ENCODE data around the gene BUD23. TPM values are rescaled to one million over a fixed set of nuclear protein-coding genes. Genes with fewer than 3 reads are reported as not detected.
A peak's percentile ranks its signal among the peaks of the same experiment; 100 is the strongest.
"Not testable (repeated sequence)": the region's sequence is repeated elsewhere in the genome, so short reads cannot be mapped to it uniquely, and the experiment has no call there.

Gene BUD23
- total and polyA plus RNA-seq, 2 donors (not counting 3 experiments of a cell fraction or from before 2014, with no cell fraction given), result 62.1 to 64.6 TPM

DNA sequence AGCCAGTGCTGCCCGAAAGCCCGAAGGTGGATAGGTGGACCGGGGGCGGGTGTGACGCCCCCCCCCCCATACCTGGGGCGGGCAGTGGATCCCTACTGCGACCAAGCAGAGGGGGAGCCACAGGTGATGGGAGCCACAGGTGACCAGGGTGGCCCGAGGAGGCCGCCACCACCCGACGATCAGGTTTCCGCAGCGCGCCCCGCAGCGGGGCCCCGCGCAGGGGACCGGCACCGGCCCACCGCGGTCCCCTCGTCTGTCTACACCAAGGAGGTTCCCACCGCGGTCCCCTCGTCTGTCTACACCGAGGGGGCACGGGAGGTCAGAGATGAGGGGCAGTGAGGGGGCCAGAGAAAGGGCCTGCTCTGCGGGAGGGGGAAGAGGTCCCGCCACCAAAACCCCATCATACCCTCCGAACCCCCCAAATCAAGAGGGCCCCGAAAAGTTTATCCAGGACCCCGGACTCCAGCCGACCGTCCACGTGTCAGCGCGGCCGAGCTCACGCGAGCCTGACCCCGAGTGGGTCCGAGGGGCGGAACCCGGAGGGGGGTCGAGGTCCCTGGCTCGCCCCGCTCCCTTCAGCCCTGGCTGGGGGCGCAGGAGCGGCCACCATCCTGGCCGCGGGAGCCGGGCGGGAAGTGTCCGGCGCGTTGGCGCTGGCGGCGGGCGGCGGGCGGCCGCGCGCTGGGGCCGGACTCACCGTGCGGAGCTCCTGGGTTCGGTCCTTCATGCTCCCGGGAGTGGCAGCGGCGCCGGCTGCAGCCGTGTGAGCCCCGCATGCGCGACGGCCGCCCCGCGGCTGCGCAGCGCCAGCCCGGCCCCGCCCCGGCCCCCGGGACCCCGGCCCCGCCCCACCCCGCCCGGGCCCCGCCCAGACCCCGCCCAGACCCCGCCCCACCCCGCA is 35.8 kb downstream of the BUD23 start, which contains the start of gene STX1A:
TSS of gene STX1A (minus strand) at position 765 of the 901 bp plus-strand sequence. CDS start at position 727, 38 bp downstream.
- DNase-seq (ENCODE audit: low read depth, low spot score), result peak; percentile 55
- ChIA-PET POLR2A (interaction anchor here (0.7 kb wide), 1 partner anchor 15 kb away, joined by 3 read pairs; no protein-coding TSS in a partner anchor), CTCF (interaction anchor here (1.0 to 8.6 kb wide), 4 partner anchors 13 to 108 kb away, joined by 3 to 270 read pairs (median 4); no protein-coding TSS in a partner anchor)
- Histone ChIP-seq H3K27ac (ENCODE audit: insufficient read depth, low read depth, low read length) (peak within 1 kb of the TSS; percentile 98), H4K20me1 (replicated peaks; ENCODE audit: control insufficient read depth, extremely low read depth, insufficient read depth, low read length) (no peaks in the 10 kb centered on the region), H3K4me2 (ENCODE audit: insufficient read depth, low read length) (peak within 1 kb of the TSS; percentile 48), H2AFZ (ENCODE audit: low read depth, low read length) (no peak within 1 kb of the TSS), H3K79me2 (ENCODE audit: control insufficient read depth, insufficient read depth, low read length) (peaks cover 32% of the 10 kb centered on the region), H3K27me3 (ENCODE audit: control insufficient read depth in 2 of 2, insufficient read depth in 2 of 2, low read length in 2 of 2) (no peaks in the 10 kb centered on the region), H3K9ac (replicated peaks; ENCODE audit: extremely low read depth, insufficient read depth, low read length) (peak within 1 kb of the TSS; percentile 77), H3K4me3 (replicated peaks in 1 of 3; ENCODE audit: insufficient read depth in 1 of 3, low read depth in 1 of 3, low read length in 3 of 3) (peak within 1 kb of the TSS; percentile 42 to 66 (median 57)), H3K9me3 (replicated peaks; ENCODE audit: control insufficient read depth, insufficient read depth, low read length) (no peaks in the 10 kb centered on the region), H3K9me1 (replicated peaks; ENCODE audit: control insufficient read depth, extremely low read depth, insufficient read depth, low read length) (no peaks in the 10 kb centered on the region), H3K36me3 (ENCODE audit: control insufficient read depth in 2 of 2, extremely low read depth in 1 of 2, insufficient read depth in 2 of 2, low read length in 2 of 2) (no peaks in the 10 kb centered on the region), H3K4me1 (ENCODE audit: control insufficient read depth, extremely low read depth, insufficient read depth, low read length) (peaks cover 35% of the 10 kb centered on the region)
- dilution Hi-C loops (cut with MboI; ENCODE audit: extremely low pct_ligation_motif_present, low sequenced_read_pairs), result no loop called here
- FAIRE-seq, result peak; percentile 42
- no peak for TF ChIP-seq MYC (IDR thresholded peaks at IDR 0.05; ENCODE audit: low read depth, low read length)
- TF ChIP-seq POLR2A (IDR thresholded peaks at IDR 0.05; ENCODE audit: low read depth, low read length), result peak; percentile 77
- peak; percentile 76 for TF ChIP-seq POLR2AphosphoS5 (IDR thresholded peaks at IDR 0.05; ENCODE audit: insufficient read depth, low read depth, low read length)
- intact Hi-C loops (cut with micrococcal nuclease), result loop anchor here (1.0 kb wide), 3 partner anchors 12 to 132 kb away; partner anchors contain the start of genes BUD23 and DNAJC30
- TSS peak; percentile 61 for BruUV-seq (replicated peaks)

DNA sequence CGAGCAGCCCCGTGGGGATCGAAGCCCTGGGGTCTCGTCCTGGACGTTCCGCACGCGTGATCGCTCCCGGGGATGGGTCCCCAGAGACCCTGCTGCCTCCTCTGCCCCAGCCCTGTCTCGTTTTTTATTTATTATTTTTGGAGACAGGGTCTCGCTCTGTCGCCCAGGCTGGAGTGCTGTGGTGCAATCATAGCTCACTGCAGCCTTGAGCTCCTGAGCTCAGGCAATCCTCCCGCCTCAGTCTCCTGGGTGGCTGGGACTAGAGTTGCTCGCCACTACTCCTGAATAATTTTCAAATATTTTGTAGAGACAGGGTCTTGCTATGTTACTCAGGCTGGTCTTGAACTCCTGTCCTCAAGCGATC is 36.4 kb downstream of the BUD23 start:
- no peaks in the 10 kb centered on the region for H4K20me1 ChIP-seq (replicated peaks; ENCODE audit: control insufficient read depth, extremely low read depth, insufficient read depth, low read length)
- H2AFZ ChIP-seq (ENCODE audit: low read depth, low read length), result no peak overlapping the region
- no peak overlapping the region for H3K4me3 ChIP-seq (replicated peaks in 1 of 3; ENCODE audit: insufficient read depth in 1 of 3, low read depth in 1 of 3, low read length in 3 of 3)
- dilution Hi-C loops (cut with MboI; ENCODE audit: extremely low pct_ligation_motif_present, low sequenced_read_pairs) (no loop called here), intact Hi-C loops (cut with micrococcal nuclease) (no loop called here)
- peaks cover 25% of the 10 kb centered on the region for H3K79me2 ChIP-seq (ENCODE audit: control insufficient read depth, insufficient read depth, low read length)
- ChIA-PET POLR2A (interaction anchor here (0.7 kb wide), 1 partner anchor 16 kb away, joined by 3 read pairs; no protein-coding TSS in a partner anchor), CTCF (interaction anchor here (1.0 to 8.6 kb wide), 4 partner anchors 13 to 109 kb away, joined by 3 to 270 read pairs (median 4); no protein-coding TSS in a partner anchor)
- H3K27me3 ChIP-seq (ENCODE audit: control insufficient read depth in 2 of 2, insufficient read depth in 2 of 2, low read length in 2 of 2), result no peaks in the 10 kb centered on the region
- FAIRE-seq (no peak), DNase-seq (ENCODE audit: low read depth, low spot score) (no peak)
- no peaks in the 10 kb centered on the region for H3K9me3 ChIP-seq (replicated peaks; ENCODE audit: control insufficient read depth, insufficient read depth, low read length)
- H3K27ac ChIP-seq (ENCODE audit: insufficient read depth, low read depth, low read length), result no peak overlapping the region
- peaks cover 35% of the 10 kb centered on the region for H3K4me1 ChIP-seq (ENCODE audit: control insufficient read depth, extremely low read depth, insufficient read depth, low read length)
- no TSS peak for BruUV-seq (replicated peaks)
- no peaks in the 10 kb centered on the region for H3K9me1 ChIP-seq (replicated peaks; ENCODE audit: control insufficient read depth, extremely low read depth, insufficient read depth, low read length)
- H3K36me3 ChIP-seq (ENCODE audit: control insufficient read depth in 2 of 2, extremely low read depth in 1 of 2, insufficient read depth in 2 of 2, low read length in 2 of 2), result no peaks in the 10 kb centered on the region
- no peak for TF ChIP-seq FOS (IDR thresholded peaks at IDR 0.05; ENCODE audit: borderline replicate concordance, insufficient read depth, low read length)
- no peak for TF ChIP-seq MYC (IDR thresholded peaks at IDR 0.05; ENCODE audit: low read depth, low read length)
- no peak for TF ChIP-seq EZH2 (IDR thresholded peaks at IDR 0.05; ENCODE audit: borderline replicate concordance, low read depth, low read length, severe bottlenecking)
- no peak for TF ChIP-seq POLR2AphosphoS5 (IDR thresholded peaks at IDR 0.05; ENCODE audit: insufficient read depth, low read depth, low read length)
- TF ChIP-seq POLR2A (IDR thresholded peaks at IDR 0.05; ENCODE audit: low read depth, low read length), result no peak
- no peak for TF ChIP-seq GATA2 (IDR thresholded peaks at IDR 0.05; ENCODE audit: insufficient read depth, insufficient read length, low read depth, low read length)
- H3K4me2 ChIP-seq (ENCODE audit: insufficient read depth, low read length), result no peak overlapping the region
- no peak overlapping the region for H3K9ac ChIP-seq (replicated peaks; ENCODE audit: extremely low read depth, insufficient read depth, low read length)

DNA sequence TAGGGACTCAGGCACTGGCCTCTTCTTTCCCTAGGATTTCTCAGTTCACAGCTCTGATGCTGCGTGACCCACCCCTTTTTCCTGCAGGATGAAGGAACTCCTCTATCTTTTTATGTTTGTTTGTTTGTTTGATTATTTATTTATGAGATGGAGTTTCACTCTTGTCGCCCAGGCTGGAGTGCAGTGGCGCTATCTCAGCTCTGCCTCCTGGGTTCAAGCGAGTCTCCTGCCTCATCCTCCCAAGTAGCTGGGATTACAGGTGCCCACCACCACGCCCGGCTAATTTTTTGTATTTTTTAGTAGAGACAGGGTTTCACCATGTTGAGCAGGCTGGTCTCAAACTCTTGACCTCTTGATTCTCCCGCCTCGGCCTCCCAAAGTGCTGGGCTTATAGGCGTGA is 37.0 kb downstream of the BUD23 start:
- H3K79me2 ChIP-seq (ENCODE audit: control insufficient read depth, insufficient read depth, low read length), result peaks cover 25% of the 10 kb centered on the region
- dilution Hi-C loops (cut with MboI; ENCODE audit: extremely low pct_ligation_motif_present, low sequenced_read_pairs); H3K4me3 ChIP-seq (replicated peaks in 1 of 3; ENCODE audit: insufficient read depth in 1 of 3, low read depth in 1 of 3, low read length in 3 of 3); H3K9me3 ChIP-seq (replicated peaks; ENCODE audit: control insufficient read depth, insufficient read depth, low read length); H3K27me3 ChIP-seq (ENCODE audit: control insufficient read depth in 2 of 2, insufficient read depth in 2 of 2, low read length in 2 of 2); H3K27ac ChIP-seq (ENCODE audit: insufficient read depth, low read depth, low read length); DNase-seq (ENCODE audit: low read depth, low spot score); FAIRE-seq; POLR2A ChIA-PET; intact Hi-C loops (cut with micrococcal nuclease); H2AFZ ChIP-seq (ENCODE audit: low read depth, low read length); H4K20me1 ChIP-seq (replicated peaks; ENCODE audit: control insufficient read depth, extremely low read depth, insufficient read depth, low read length); H3K36me3 ChIP-seq (ENCODE audit: control insufficient read depth in 2 of 2, extremely low read depth in 1 of 2, insufficient read depth in 2 of 2, low read length in 2 of 2); H3K9ac ChIP-seq (replicated peaks; ENCODE audit: extremely low read depth, insufficient read depth, low read length); H3K9me1 ChIP-seq (replicated peaks; ENCODE audit: control insufficient read depth, extremely low read depth, insufficient read depth, low read length); BruUV-seq (replicated peaks); H3K4me2 ChIP-seq (ENCODE audit: insufficient read depth, low read length): not testable (repeated sequence)
- CTCF ChIA-PET, result interaction anchor here (1.4 to 8.6 kb wide), 2 partner anchors 20 to 110 kb away, joined by 3 to 270 read pairs; no protein-coding TSS in a partner anchor
- H3K4me1 ChIP-seq (ENCODE audit: control insufficient read depth, extremely low read depth, insufficient read depth, low read length), result peaks cover 31% of the 10 kb centered on the region

Data from endothelial cell of umbilical vein (primary cell).